ENCODE measurements around the gene PRC1.

PRC1 gene

DNA sequence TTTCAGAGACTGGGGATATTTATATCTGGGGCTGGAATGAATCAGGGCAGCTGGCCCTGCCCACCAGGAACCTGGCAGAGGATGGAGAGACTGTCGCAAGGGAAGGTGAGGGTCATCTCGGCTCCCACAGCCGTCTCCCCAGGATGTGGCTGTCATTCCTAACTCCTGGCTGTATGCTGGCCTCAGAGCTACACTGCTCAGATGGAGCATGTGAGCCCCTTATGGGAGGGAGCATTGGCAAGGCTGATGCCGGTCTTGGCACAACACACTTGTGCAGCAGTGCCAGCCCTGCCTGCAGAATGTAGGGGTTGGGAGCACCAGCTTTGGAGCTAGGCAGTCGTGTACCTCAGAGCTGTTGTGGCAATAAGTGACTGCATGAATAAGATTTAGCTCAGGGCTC is 34.4 kb downstream of the PRC1 start:
- TF ChIP-seq, protein P1, sequence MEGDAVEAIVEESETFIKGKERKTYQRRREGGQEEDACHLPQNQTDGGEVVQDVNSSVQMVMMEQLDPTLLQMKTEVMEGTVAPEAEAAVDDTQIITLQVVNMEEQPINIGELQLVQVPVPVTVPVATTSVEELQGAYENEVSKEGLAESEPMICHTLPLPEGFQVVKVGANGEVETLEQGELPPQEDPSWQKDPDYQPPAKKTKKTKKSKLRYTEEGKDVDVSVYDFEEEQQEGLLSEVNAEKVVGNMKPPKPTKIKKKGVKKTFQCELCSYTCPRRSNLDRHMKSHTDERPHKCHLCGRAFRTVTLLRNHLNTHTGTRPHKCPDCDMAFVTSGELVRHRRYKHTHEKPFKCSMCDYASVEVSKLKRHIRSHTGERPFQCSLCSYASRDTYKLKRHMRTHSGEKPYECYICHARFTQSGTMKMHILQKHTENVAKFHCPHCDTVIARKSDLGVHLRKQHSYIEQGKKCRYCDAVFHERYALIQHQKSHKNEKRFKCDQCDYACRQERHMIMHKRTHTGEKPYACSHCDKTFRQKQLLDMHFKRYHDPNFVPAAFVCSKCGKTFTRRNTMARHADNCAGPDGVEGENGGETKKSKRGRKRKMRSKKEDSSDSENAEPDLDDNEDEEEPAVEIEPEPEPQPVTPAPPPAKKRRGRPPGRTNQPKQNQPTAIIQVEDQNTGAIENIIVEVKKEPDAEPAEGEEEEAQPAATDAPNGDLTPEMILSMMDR (IDR thresholded peaks at IDR 0.05; ENCODE audit: borderline replicate concordance, insufficient read depth, low read depth, low read length), result no peak
- H3K4me3 ChIP-seq (ENCODE audit: low read depth, low read length), result no peak overlapping the region

DNA sequence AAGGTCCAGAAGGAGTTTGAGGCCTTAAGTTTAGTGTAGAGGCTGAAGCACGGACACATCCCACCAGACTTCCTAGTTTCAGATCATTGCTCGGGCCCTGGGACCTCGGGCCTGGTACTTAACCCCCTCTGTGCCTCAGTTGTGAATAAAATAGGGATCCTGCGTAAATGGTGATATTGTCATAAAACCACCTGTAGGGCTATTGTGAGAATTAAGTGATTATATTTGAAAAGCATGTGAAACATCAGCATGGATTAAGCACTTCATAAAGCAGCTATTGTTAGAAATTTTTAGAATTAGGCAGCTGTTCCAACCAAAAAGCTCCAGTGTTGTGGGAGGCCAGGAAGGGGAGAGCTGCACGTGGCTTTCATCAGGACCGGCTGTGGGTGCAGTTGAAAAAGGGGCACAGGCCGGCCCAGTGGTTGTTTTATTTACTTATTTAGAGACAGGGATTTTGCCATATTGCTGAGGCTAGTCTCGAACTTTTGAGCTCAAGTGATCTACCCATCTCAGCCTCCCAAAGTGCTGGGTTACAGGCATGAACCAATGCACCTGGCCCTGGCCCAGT is 35.2 kb downstream of the PRC1 start:
- no peak overlapping the region for H3K4me3 ChIP-seq (ENCODE audit: low read depth, low read length)
- TF ChIP-seq, protein P1 (IDR thresholded peaks at IDR 0.05; ENCODE audit: borderline replicate concordance, insufficient read depth, low read depth, low read length), result no peak

DNA sequence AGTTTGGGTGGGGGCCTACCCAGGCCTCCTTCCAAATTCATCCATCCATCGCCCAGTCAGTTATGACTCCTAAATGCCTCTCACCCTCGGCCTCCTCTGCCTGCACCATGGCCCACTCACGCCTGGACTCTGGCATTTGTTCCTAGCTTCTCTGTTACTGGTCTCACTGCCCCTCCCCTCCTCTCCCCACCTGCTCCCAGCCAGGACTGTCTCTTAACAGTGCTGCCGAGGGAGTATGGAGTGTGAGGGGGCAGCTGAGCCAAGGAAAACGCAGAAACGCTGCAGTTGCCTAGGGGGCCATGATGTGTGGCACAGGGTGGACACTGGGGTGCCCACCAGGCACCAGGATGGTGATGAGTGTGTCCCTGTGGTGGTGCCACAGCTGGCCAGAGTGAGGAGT is 36.5 kb downstream of the PRC1 start:
- no peak overlapping the region for H3K4me3 ChIP-seq (ENCODE audit: low read depth, low read length)
- TF ChIP-seq, protein P1 (IDR thresholded peaks at IDR 0.05; ENCODE audit: borderline replicate concordance, insufficient read depth, low read depth, low read length), result no peak

DNA sequence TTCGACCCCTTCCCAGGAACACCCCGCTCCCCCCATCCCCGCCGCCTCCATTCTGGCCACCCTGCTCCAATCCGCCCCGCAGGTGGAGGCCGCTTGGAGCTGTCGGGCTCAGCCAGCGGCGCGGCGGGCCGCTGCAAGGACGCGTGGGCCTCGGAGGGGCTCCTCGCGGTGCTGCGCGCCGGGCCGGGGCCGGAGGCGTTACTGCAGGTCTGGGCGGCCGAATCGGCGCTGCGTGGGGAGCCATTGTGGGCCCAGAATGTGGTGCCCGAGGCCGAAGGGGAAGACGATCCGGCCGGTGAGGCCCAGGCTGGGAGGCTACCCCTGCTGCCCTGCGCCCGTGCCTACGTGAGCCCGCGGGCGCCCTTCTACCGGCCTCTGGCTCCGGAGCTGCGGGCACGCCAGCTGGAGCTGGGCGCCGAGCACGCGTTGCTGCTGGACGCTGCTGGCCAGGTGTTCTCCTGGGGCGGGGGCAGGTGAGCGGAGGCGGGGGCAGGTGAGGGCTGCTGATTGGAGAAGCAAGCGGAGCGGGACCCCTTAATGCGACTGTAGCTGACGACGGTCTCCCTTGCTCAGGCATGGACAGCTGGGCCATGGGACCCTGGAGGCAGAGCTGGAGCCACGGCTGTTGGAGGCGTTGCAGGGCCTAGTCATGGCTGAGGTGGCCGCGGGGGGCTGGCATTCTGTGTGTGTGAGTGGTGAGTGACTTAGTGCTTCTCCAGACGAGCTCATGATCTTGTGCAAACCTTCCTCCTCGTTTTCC is 37.1 kb downstream of the PRC1 start:
- TF ChIP-seq, protein P1 (IDR thresholded peaks at IDR 0.05; ENCODE audit: borderline replicate concordance, insufficient read depth, low read depth, low read length), result no peak
- no peak overlapping the region for H3K4me3 ChIP-seq (ENCODE audit: low read depth, low read length)

DNA sequence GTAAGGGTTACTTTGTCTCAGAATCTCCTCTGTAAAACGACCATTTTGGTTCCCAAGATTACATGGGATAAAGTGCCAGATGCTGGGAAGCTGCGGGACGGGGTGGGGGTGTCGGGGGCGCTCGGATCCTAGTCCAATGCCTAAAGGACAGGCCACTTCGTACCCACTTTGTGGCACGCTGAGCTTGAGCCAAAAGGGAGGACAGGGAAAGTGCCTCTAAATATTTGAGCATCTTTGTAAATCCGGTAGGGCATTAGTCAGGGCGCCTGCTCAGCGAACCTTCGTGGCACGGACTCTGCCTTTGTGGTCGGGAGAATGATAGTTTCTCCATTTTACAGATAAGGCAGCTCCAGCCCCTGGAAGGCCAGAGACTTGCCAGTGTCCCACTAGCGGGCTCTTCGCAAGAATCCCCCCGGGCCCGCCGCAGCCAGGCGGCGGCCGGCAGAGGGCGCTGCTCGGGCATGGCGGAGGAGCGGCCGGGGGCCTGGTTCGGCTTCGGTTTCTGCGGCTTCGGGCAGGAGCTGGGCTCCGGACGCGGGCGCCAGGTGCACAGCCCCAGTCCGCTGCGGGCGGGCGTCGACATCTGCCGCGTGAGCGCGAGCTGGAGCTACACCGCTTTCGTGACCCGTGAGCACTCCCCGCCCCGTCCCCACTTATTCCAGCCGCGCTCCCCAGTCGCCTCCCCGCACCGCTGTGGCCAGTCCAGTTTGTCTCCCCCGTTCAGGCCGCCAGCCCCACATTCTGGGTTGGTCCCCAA is 37.9 kb downstream of the PRC1 start:
- peak overlapping the region; percentile 70 for H3K4me3 ChIP-seq (ENCODE audit: low read depth, low read length)
- TF ChIP-seq, protein P1 (IDR thresholded peaks at IDR 0.05; ENCODE audit: borderline replicate concordance, insufficient read depth, low read depth, low read length), result peak; percentile 97

DNA sequence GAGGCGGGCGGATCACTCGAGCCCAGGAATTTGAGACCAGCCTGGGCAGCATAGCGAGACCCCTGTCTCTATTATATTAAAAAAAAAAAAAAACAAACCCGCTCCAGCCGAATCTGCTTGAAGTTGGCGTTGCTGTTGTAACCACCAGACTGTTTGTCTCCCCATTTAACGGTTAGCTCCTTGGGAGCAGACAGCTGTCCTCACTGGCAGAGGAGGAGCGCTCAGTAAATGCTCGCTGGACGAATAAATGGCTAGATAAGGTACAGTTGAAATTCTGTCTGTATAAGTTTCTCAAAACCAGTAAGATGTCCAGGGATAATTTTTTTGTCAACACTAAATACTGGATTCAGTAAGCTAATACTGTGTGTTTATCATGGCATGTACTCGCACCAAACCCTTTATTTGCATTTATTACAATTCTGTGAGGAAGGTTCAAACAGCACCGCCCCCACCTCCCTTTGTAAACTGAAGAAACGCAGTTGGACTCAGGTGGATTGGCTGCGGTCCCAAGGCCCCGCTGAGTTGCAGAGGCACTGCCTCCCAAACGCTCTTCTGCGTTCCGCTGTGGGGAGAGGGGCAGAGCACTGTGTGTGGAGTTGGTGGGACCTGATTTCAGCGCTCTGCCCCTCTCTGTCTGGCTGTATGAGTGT is 38.6 kb downstream of the PRC1 start:
- H3K4me3 ChIP-seq (ENCODE audit: low read depth, low read length), result peak overlapping the region; percentile 70
- TF ChIP-seq, protein P1 (IDR thresholded peaks at IDR 0.05; ENCODE audit: borderline replicate concordance, insufficient read depth, low read depth, low read length), result no peak

Measured in GM12875 (cell line).